H9 (cell line): Measurements from ENCODE around the gene WFDC12. TPM values are rescaled to one million over a fixed set of nuclear protein-coding genes. Genes with fewer than 3 reads are reported as not detected.

Source experiments
- DNase-seq: peaks from one replicate; pipeline ENCODE4 v3.0.0-alpha.2; 2017
- H2AFZ ChIP-seq: one replicate; pipeline ENCODE4 v1.6.1; 2013; ENCODE audit warnings: mild to moderate bottlenecking, low read length, control low read depth, moderate library complexity
- H2AK5ac ChIP-seq: 2 replicates; pipeline ENCODE4 v1.6.1; 2013; ENCODE audit warnings: low read length, control low read depth, mixed read lengths; ENCODE audit not compliant: insufficient read length
- H2BK120ac ChIP-seq: one replicate; pipeline ENCODE4 v1.6.1; 2013; ENCODE audit warnings: low read depth, mild to moderate bottlenecking, low read length, control low read depth, inconsistent platforms; ENCODE audit not compliant: poor library complexity, severe bottlenecking
- H2BK12ac ChIP-seq: 2 replicates; pipeline ENCODE4 v1.6.1; 2013; ENCODE audit warnings: low read length, control low read depth, mixed read lengths, low read depth; ENCODE audit not compliant: insufficient read length
- H2BK15ac ChIP-seq: 2 replicates; pipeline ENCODE4 v1.6.1; 2013; ENCODE audit warnings: low read depth, low read length, control low read depth
- H2BK20ac ChIP-seq: one replicate; pipeline ENCODE4 v1.6.1; 2013; ENCODE audit warnings: low read depth, mild to moderate bottlenecking, low read length, control low read depth, inconsistent platforms; ENCODE audit not compliant: poor library complexity, severe bottlenecking
- H2BK5ac ChIP-seq: 2 replicates; pipeline ENCODE4 v1.6.1; 2013; ENCODE audit warnings: low read length, control low read depth, mixed read lengths; ENCODE audit not compliant: insufficient read length
- H3K14ac ChIP-seq: 2 replicates; pipeline ENCODE4 v1.6.1; 2013; ENCODE audit warnings: low read length, control low read depth; ENCODE audit not compliant: insufficient read depth
- H3K18ac ChIP-seq: 2 replicates; pipeline ENCODE4 v1.6.1; 2013; ENCODE audit warnings: low read depth, mild to moderate bottlenecking, mixed read lengths, low read length, control low read depth; ENCODE audit not compliant: insufficient read length
- H3K23ac ChIP-seq: 2 replicates; pipeline ENCODE4 v1.6.1; 2013; ENCODE audit warnings: low read length, control low read depth, mixed read lengths, low read depth; ENCODE audit not compliant: insufficient read length
- H3K23me2 ChIP-seq: 2 replicates; pipeline ENCODE4 v1.6.1; 2013; ENCODE audit warnings: low read depth, mild to moderate bottlenecking, mixed read lengths, low read length, control low read depth; ENCODE audit not compliant: insufficient read length, poor library complexity, severe bottlenecking
- H3K27ac ChIP-seq: 2 replicates; pipeline ENCODE4 v1.5.1; 2013; ENCODE audit warnings: low read length, control low read depth, mixed read lengths, low read depth; ENCODE audit not compliant: insufficient read length
- H3K27me3 ChIP-seq: 2 replicates; pipeline ENCODE4 v1.6.1; 2013; ENCODE audit warnings: low read length, control low read depth, inconsistent platforms; ENCODE audit not compliant: insufficient read depth
- H3K4ac ChIP-seq: 2 replicates; pipeline ENCODE4 v1.6.1; 2013; ENCODE audit warnings: low read depth, mild to moderate bottlenecking, control low read depth, inconsistent platforms, low read length, moderate library complexity
- H3K4me1 ChIP-seq: 2 replicates; pipeline ENCODE4 v1.6.1; 2013; ENCODE audit warnings: low read length, control low read depth, inconsistent platforms; ENCODE audit not compliant: insufficient read depth
- H3K4me2 ChIP-seq: 2 replicates; pipeline ENCODE4 v1.6.1; 2013; ENCODE audit warnings: low read length, control low read depth, mixed read lengths; ENCODE audit not compliant: insufficient read length, insufficient read depth
- H3K56ac ChIP-seq: 2 replicates; pipeline ENCODE4 v1.6.1; 2013; ENCODE audit warnings: low read depth, mild to moderate bottlenecking, mixed read lengths, low read length, control low read depth; ENCODE audit not compliant: insufficient read length
- H3K79me1 ChIP-seq: 2 replicates; pipeline ENCODE4 v1.6.1; 2013; ENCODE audit warnings: low read depth, mild to moderate bottlenecking, moderate library complexity, low read length, control low read depth, inconsistent platforms; ENCODE audit not compliant: insufficient read depth, poor library complexity, severe bottlenecking
- H3K79me2 ChIP-seq: 2 replicates; pipeline ENCODE4 v1.6.1; 2013; ENCODE audit warnings: low read length, control low read depth, inconsistent platforms; ENCODE audit not compliant: insufficient read depth
- H3K9ac ChIP-seq: 2 replicates; pipeline ENCODE4 v1.6.1; 2013; ENCODE audit warnings: low read length, control low read depth, mixed read lengths; ENCODE audit not compliant: insufficient read length; ENCODE audit errors: extremely low read depth
- H3K9me3 ChIP-seq: one replicate; pipeline ENCODE4 v1.6.1; 2013; ENCODE audit warnings: low read depth, low read length, inconsistent platforms; ENCODE audit not compliant: control insufficient read depth
- H3T11ph ChIP-seq: one replicate; pipeline ENCODE4 v1.6.1; 2013; ENCODE audit warnings: mild to moderate bottlenecking, low read length, control low read depth, inconsistent platforms
- H4K20me1 ChIP-seq: one replicate; pipeline ENCODE4 v1.6.1; 2013; ENCODE audit not compliant: control insufficient read depth, insufficient read length, insufficient read depth
- H4K5ac ChIP-seq: 2 replicates; pipeline ENCODE4 v1.6.1; 2013; ENCODE audit warnings: low read depth, mild to moderate bottlenecking, mixed read lengths, low read length, control low read depth; ENCODE audit not compliant: insufficient read length
- H4K8ac ChIP-seq: replicated peaks from 2 replicates; pipeline ENCODE4 v1.6.1; 2013; ENCODE audit warnings: low read length, control low read depth, mixed read lengths, low read depth; ENCODE audit not compliant: insufficient read length
- H4K91ac ChIP-seq: 2 replicates; pipeline ENCODE4 v1.6.1; 2013; ENCODE audit warnings: low read depth, mild to moderate bottlenecking, moderate library complexity, mixed read lengths, low read length, control low read depth; ENCODE audit not compliant: insufficient read length
- H3K27ac Mint-ChIP-seq, 3 experiments: 2 replicates in 2 of 3; 3 replicates in 1 of 3; pipeline ENCODE4 v1.8.0; 2020 to 2021; ENCODE audit warnings: mixed read lengths in 3 of 3, mild to moderate bottlenecking in 1 of 3, moderate library complexity in 1 of 3
- H3K27me3 Mint-ChIP-seq: 2 replicates; pipeline ENCODE4 v1.8.0; 2021; ENCODE audit warnings: low read depth, mild to moderate bottlenecking, moderate library complexity, mixed read lengths
- H3K36me3 Mint-ChIP-seq, 3 experiments: 2 replicates in 2 of 3; 3 replicates in 1 of 3; pipeline ENCODE4 v1.8.0; 2020 to 2021; ENCODE audit warnings: low read depth in 3 of 3, mixed read lengths in 3 of 3; ENCODE audit not compliant: insufficient read depth in 1 of 3
- H3K4me1 Mint-ChIP-seq, 2 experiments: 2 replicates each; pipeline ENCODE4 v1.8.0; 2020; ENCODE audit warnings: mixed read lengths in 2 of 2
- H3K4me3 Mint-ChIP-seq, 2 experiments: 2 replicates in 1 of 2; 3 replicates in 1 of 2; pipeline ENCODE4 v1.8.0; 2020 to 2021; ENCODE audit warnings: mild to moderate bottlenecking in 2 of 2, mixed read lengths in 2 of 2, moderate library complexity in 1 of 2
- H3K9me3 Mint-ChIP-seq, 2 experiments: 2 replicates in 1 of 2; 3 replicates in 1 of 2; pipeline ENCODE4 v1.8.0; 2020; ENCODE audit warnings: mild to moderate bottlenecking in 2 of 2, mixed read lengths in 2 of 2, moderate library complexity in 1 of 2
- WGBS: extraction: QIAGEN DNeasy Blood & Tissue Kit; methylation state at CpG from one replicate; pipeline ENCODE4 v1.1.7; 2013; ENCODE audit warnings: missing lambda C conversion rate, low lambda C conversion rate, mixed read lengths; ENCODE audit not compliant: insufficient read length; ENCODE audit errors: extremely low coverage; 5-methylcytosine and 5-hydroxymethylcytosine counted together
- total RNA-seq: library from RNA; stranded (reverse); gene quantifications from 2 replicates; pipeline ENCODE4 v1.2.1, GENCODE V29; 2021
- TF ChIP-seq, protein P1 (sequence below): fragments of 200-600 bp; sonication (generic); conservative IDR thresholded peaks from 3 replicates; pipeline ENCODE4 v1.8.0; 2021; ENCODE audit warnings: antibody characterized with exemption, mild to moderate bottlenecking

Gene WFDC12
- total RNA-seq, 1 experiment from 2014 or later, result not detected

DNA sequence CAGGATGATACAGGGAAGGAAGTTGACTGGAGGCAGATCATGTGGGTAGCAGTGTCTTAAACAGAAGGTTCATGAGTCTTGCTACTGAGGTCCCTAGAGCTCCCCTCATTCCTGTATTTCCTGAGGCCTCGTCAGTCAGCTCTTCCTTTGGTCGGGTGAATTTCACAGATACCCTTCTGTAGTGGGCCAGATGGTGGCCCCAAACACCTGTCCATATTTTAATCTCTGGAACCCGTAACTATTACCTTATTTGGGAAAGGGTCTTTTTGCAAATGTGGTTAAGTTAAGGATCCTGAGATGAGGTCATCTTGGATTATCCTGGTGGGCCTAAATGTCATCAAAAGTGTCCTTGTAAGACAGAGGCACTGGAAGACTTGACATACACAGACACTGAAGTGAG lies 32.9 kb downstream of the WFDC12 start:
- Histone ChIP-seq H3K14ac (no peak overlapping the region), H3T11ph (no peak overlapping the region), H3K4ac (no peak overlapping the region), H2AFZ (no peak overlapping the region), H3K9me3 (no peaks in the 10 kb centered on the region), H3K27ac (no peak overlapping the region), H4K91ac (no peak overlapping the region), H2AK5ac (no peak overlapping the region), H3K23me2 (no peaks in the 10 kb centered on the region), H3K27me3 (no peaks in the 10 kb centered on the region), H3K4me2 (no peak overlapping the region), H2BK20ac (no peak overlapping the region), H3K23ac (no peak overlapping the region), H3K9ac (no peak overlapping the region), H3K79me2 (no peaks in the 10 kb centered on the region; the same call in 1 of the 2 replicates), H3K56ac (no peak overlapping the region), H4K8ac (no peak overlapping the region), H4K5ac (no peak overlapping the region), H2BK5ac (no peak overlapping the region), H3K79me1 (no peaks in the 10 kb centered on the region), H2BK15ac (no peak overlapping the region), H2BK120ac (no peak overlapping the region), H3K4me1 (no peaks in the 10 kb centered on the region), H4K20me1 (no peaks in the 10 kb centered on the region), H3K18ac (no peak overlapping the region), H2BK12ac (no peak overlapping the region)
- DNase-seq, result no peak
- Mint-ChIP-seq H3K36me3 (no peaks in the 10 kb centered on the region), H3K27me3 (peaks cover 2% of the 10 kb centered on the region), H3K27ac (no peak overlapping the region), H3K4me3 (no peak overlapping the region), H3K4me1 (peaks cover 7 to 9% of the 10 kb centered on the region in 2 experiments), H3K9me3 (no peaks in the 10 kb centered on the region)
- TF ChIP-seq, protein P1, sequence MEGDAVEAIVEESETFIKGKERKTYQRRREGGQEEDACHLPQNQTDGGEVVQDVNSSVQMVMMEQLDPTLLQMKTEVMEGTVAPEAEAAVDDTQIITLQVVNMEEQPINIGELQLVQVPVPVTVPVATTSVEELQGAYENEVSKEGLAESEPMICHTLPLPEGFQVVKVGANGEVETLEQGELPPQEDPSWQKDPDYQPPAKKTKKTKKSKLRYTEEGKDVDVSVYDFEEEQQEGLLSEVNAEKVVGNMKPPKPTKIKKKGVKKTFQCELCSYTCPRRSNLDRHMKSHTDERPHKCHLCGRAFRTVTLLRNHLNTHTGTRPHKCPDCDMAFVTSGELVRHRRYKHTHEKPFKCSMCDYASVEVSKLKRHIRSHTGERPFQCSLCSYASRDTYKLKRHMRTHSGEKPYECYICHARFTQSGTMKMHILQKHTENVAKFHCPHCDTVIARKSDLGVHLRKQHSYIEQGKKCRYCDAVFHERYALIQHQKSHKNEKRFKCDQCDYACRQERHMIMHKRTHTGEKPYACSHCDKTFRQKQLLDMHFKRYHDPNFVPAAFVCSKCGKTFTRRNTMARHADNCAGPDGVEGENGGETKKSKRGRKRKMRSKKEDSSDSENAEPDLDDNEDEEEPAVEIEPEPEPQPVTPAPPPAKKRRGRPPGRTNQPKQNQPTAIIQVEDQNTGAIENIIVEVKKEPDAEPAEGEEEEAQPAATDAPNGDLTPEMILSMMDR, result no peak
- no CpG with 5 or more reads among the region's 3 CpGs for WGBS
